PC-9 (cell line): Measurements from ENCODE around the gene ZNRF1.

ENCODE experiments used
- EZH2 ChIP-seq: fragments of 200-600 bp; sonication (generic); IDR thresholded peaks from 2 replicates; pipeline ENCODE4 v1.8.0; 2017; ENCODE audit warnings: antibody characterized with exemption, low read depth
- TF ChIP-seq, protein P1 (sequence below): fragments of 200-600 bp; sonication (generic); conservative IDR thresholded peaks from 2 replicates; pipeline ENCODE4 v1.6.1; 2017; ENCODE audit warnings: mixed run types, antibody characterized with exemption, mild to moderate bottlenecking, moderate library complexity

DNA sequence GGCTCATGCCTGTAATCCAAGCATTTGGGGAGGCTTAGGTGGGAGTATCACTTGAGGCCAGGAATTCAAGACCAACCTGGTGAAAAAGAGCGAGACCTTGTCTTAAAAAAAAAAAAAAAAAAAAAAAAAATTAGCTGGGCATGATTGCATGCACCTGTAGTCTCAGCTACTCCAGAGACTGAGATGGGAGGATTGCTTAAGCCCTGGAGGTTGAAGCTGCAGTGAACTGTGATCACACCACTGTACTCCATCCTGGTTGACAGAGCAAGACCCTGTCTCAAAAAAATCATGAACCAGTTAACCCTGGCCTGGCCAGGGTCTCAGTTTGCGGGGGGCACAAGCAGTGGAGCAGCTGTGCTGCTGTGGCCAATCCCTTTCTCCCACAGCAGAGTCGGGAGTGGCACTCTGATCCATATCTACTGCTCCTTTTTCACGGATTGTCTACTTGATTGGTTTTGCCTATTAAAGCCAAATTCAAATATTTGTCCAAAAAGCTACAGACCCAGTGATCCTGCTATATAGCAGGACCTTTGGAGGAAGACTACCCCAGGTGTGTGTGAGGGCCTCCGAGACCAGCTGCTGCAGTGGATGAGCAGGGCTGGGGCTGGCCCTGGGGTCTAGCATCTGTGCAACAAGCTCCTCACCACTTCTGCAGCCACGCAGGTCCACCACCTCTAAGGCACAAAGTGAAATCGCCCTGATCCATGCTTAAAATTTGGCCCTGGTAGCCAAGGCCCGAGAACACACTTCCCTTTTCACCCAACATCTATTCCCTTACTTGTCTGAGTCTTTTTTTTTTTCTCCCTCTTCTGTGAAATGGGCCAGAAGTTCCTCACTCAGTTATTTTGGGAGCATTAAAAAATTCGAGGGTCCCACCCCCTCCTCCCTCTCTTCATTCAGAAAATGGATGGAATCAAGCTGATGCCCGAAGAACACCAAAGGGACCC lies 69.5 kb downstream of the ZNRF1 start:
- TF ChIP-seq, protein P1, sequence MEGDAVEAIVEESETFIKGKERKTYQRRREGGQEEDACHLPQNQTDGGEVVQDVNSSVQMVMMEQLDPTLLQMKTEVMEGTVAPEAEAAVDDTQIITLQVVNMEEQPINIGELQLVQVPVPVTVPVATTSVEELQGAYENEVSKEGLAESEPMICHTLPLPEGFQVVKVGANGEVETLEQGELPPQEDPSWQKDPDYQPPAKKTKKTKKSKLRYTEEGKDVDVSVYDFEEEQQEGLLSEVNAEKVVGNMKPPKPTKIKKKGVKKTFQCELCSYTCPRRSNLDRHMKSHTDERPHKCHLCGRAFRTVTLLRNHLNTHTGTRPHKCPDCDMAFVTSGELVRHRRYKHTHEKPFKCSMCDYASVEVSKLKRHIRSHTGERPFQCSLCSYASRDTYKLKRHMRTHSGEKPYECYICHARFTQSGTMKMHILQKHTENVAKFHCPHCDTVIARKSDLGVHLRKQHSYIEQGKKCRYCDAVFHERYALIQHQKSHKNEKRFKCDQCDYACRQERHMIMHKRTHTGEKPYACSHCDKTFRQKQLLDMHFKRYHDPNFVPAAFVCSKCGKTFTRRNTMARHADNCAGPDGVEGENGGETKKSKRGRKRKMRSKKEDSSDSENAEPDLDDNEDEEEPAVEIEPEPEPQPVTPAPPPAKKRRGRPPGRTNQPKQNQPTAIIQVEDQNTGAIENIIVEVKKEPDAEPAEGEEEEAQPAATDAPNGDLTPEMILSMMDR, result no peak
- TF ChIP-seq EZH2, result no peak
